GM19468 (cell line): Measurements from ENCODE around the gene PHF21A.
"Not testable (repeated sequence)": the region's sequence is repeated elsewhere in the genome, so short reads cannot be mapped to it uniquely, and the experiment has no call there.

Experiments used
- ATAC-seq: cut with Tn5 transposase; IDR thresholded peaks from one replicate; pipeline ENCODE4 v1.9.1; 2021; ENCODE audit warnings: mild to moderate bottlenecking, moderate library complexity, moderate number of reproducible peaks; ENCODE audit not compliant: unreplicated experiment; ENCODE audit errors: extremely low read depth

PHF21A gene

GRCh38 chr11:45910623-45911022, 210.6 kb downstream of the PHF21A start:
- ATAC-seq, result no peak

GRCh38 chr11:45909594-45910475, 211.4 kb downstream of the PHF21A start:
- ATAC-seq, result no peak

GRCh38 chr11:45907911-45908370, 213.3 kb downstream of the PHF21A start:
- ATAC-seq, result no peak

GRCh38 chr11:45906965-45907611, 214.2 kb downstream of the PHF21A start, which contains the start of gene FREY1:
Gene FREY1 (minus strand): TSS chr11:45907271. CDS start chr11:45907245, 26 bp downstream.
- no peak for ATAC-seq

GRCh38 chr11:45906096-45906682, 215.1 kb downstream of the PHF21A start:
- ATAC-seq, result no peak

- ATAC-seq, result not testable (repeated sequence)
Measured at GRCh38 chr11:45905576-45905975, 215.7 kb downstream of the PHF21A start.

GRCh38 chr11:45905095-45905494, 216.2 kb downstream of the PHF21A start:
- ATAC-seq, result no peak

- no peak for ATAC-seq
Measured at GRCh38 chr11:45904309-45904915, 216.8 kb downstream of the PHF21A start.

GRCh38 chr11:45902452-45903380, 218.5 kb downstream of the PHF21A start:
- ATAC-seq, result no peak

GRCh38 chr11:45901626-45902025, 219.6 kb downstream of the PHF21A start:
- ATAC-seq, result no peak

GRCh38 chr11:45900916-45901617, 220.2 kb downstream of the PHF21A start:
- no peak for ATAC-seq

- not testable (repeated sequence) for ATAC-seq
Measured at GRCh38 chr11:45900175-45900800, 221.0 kb downstream of the PHF21A start.

- ATAC-seq, result peak; percentile 22
Measured at GRCh38 chr11:45899448-45900174, 221.6 kb downstream of the PHF21A start.

GRCh38 chr11:45899086-45899447, 222.2 kb downstream of the PHF21A start:
- ATAC-seq, result no peak

GRCh38 chr11:45897556-45897955, 223.7 kb downstream of the PHF21A start:
- no peak for ATAC-seq

- ATAC-seq, result no peak
Measured at GRCh38 chr11:45896422-45896984, 224.8 kb downstream of the PHF21A start.

- no peak for ATAC-seq
Measured at GRCh38 chr11:45895553-45896259, 225.5 kb downstream of the PHF21A start.
